Measurements from ENCODE around the gene STOM.

STOM gene

DNA sequence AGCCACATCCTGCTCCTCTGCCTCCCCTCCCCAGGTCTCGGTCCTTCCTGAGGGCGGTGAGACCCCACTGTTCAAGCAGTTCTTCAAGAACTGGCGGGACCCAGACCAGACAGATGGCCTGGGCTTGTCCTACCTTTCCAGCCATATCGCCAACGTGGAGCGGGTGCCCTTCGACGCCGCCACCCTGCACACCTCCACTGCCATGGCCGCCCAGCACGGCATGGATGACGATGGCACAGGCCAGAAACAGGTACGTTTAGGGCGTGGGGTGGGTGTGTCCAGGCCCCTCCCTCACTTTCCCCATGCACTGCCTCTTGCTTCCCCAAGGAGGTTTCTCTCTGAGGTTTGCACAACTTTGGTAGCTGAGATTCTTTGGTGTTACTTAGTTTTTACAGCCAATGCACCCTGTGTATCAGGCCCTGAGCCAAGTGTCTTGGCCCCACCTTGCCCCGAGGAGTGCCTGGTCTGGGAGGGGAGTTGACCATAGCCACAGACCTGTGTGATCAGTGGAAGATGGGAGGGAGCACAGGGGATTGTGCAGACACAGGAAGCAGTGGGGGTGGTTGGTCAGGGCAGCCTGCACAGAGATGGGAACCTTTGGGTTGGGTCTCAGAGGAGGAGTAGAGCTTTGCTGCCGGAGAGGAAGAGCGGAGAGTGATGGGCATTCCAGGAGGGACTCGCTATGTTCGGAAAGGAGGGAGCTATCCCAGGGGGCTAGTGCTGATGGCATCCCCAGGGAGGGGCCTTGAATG lies 51.2 kb downstream of the STOM start:
- WGBS, 2 experiments (ENCODE audit: insufficient coverage in 2 of 2), result 93 to 96% methylated on average over 16 to 17 of the region's 19 CpGs
- Histone ChIP-seq H3K4me3 (ENCODE audit: extremely low read depth, insufficient read depth, low read length, poor library complexity, severe bottlenecking) (no peak overlapping the region), H3K27ac (ENCODE audit: low read depth, low read length, severe bottlenecking) (no peak overlapping the region)

GRCh38 chr9:121317737-121318630 lies 52.1 kb downstream of the STOM start:
- no peaks in the 10 kb centered on the region for H3K9me3 ChIP-seq (ENCODE audit: control insufficient read depth, low read length)
- H3K27ac ChIP-seq (ENCODE audit: low read depth, low read length, severe bottlenecking), result no peak overlapping the region
- no peak overlapping the region for H3K4me3 ChIP-seq (ENCODE audit: extremely low read depth, insufficient read depth, low read length, poor library complexity, severe bottlenecking)
- no peaks in the 10 kb centered on the region for H3K4me1 ChIP-seq (ENCODE audit: control insufficient read depth, insufficient read depth, low read length, poor library complexity, severe bottlenecking)
- H3K36me3 ChIP-seq (ENCODE audit: control insufficient read depth, insufficient read depth, low read length), result peaks cover 78% of the 10 kb centered on the region
- WGBS, 2 experiments (ENCODE audit: insufficient coverage in 2 of 2), result 100% methylated on average over 1 to 2 of the region's 6 CpGs

More for the DNA sequence above, 51.2 kb downstream of the STOM start:
- Histone ChIP-seq H3K4me1 (ENCODE audit: control insufficient read depth, insufficient read depth, low read length, poor library complexity, severe bottlenecking) (no peaks in the 10 kb centered on the region), H3K36me3 (ENCODE audit: control insufficient read depth, insufficient read depth, low read length) (peaks cover 78% of the 10 kb centered on the region), H3K9me3 (ENCODE audit: control insufficient read depth, low read length) (no peaks in the 10 kb centered on the region)

GRCh38 chr9:121316852-121317373 lies 53.1 kb downstream of the STOM start:
- H3K9me3 ChIP-seq (ENCODE audit: control insufficient read depth, low read length), result no peaks in the 10 kb centered on the region
- 97% methylated on average over 9 to 11 of the region's 11 CpGs for WGBS, 2 experiments (ENCODE audit: insufficient coverage in 2 of 2)
- no peak overlapping the region for H3K4me3 ChIP-seq (ENCODE audit: extremely low read depth, insufficient read depth, low read length, poor library complexity, severe bottlenecking)
- H3K27ac ChIP-seq (ENCODE audit: low read depth, low read length, severe bottlenecking), result no peak overlapping the region
- no peaks in the 10 kb centered on the region for H3K4me1 ChIP-seq (ENCODE audit: control insufficient read depth, insufficient read depth, low read length, poor library complexity, severe bottlenecking)
- peaks cover 77% of the 10 kb centered on the region for H3K36me3 ChIP-seq (ENCODE audit: control insufficient read depth, insufficient read depth, low read length)

DNA sequence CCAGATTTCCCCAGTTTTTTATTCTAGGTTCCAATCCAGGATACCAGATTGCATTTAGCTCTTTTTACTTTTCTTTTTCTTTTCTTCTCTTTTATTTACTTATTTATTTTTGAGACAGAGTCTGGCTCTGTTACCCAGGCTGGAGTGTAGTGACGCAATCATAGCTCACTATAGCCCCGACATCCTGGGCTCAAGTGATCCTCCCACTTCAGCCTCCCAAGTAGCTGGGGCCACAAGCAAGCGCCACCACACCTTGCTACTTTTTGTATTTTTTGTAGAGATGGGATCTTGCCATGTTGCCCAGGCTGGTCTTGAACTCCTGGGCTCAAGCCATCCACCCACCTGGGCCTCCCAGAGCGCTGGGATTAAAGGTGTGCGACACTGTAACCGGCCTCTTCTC lies 53.7 kb downstream of the STOM start:
- Histone ChIP-seq H3K4me1 (ENCODE audit: control insufficient read depth, insufficient read depth, low read length, poor library complexity, severe bottlenecking) (no peaks in the 10 kb centered on the region), H3K4me3 (ENCODE audit: extremely low read depth, insufficient read depth, low read length, poor library complexity, severe bottlenecking) (no peak overlapping the region), H3K27ac (ENCODE audit: low read depth, low read length, severe bottlenecking) (no peak overlapping the region), H3K36me3 (ENCODE audit: control insufficient read depth, insufficient read depth, low read length) (peaks cover 79% of the 10 kb centered on the region), H3K9me3 (ENCODE audit: control insufficient read depth, low read length) (no peaks in the 10 kb centered on the region)
- 72 to 87% methylated on average over 3 of the region's 6 CpGs for WGBS, 2 experiments (ENCODE audit: insufficient coverage in 2 of 2)

DNA sequence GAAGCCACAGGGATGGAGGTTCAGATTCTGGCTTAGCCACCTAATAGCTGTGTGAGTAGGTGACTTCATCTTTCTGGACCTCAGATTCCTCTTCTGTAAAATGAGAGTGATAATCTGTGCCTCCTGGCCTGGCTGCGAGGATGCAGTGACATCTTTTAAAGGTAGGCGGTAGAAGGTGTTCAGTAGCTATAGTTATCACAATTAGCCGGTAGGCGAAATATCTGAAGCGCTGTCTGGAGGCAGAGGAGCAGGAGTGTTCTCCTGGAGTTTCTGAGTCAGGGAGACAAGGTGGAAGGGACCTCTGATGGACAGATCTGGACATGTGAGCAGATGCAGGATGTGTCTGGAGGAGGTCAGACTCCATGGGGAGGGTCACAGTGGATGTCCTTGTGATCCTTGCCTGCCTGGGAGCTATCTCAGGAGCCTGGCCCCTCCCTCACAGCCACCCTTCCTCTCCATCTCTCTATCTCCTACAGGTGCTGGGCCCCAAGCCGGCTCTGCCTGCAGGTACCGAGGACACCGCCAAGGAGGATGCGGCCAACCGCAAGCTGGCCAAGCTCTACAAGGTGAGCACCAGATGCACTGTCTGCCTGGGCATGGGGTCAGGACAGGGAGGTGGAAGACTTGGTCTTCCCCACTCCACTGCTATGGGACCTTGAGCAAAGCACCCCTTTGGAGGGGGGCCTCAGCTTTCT lies 56.4 kb downstream of the STOM start:
- no peak overlapping the region for H3K4me3 ChIP-seq (ENCODE audit: extremely low read depth, insufficient read depth, low read length, poor library complexity, severe bottlenecking)
- 90 to 100% methylated on average over 7 to 8 of the region's 10 CpGs for WGBS, 2 experiments (ENCODE audit: insufficient coverage in 2 of 2)
- no peaks in the 10 kb centered on the region for H3K4me1 ChIP-seq (ENCODE audit: control insufficient read depth, insufficient read depth, low read length, poor library complexity, severe bottlenecking)
- peaks cover 88% of the 10 kb centered on the region for H3K36me3 ChIP-seq (ENCODE audit: control insufficient read depth, insufficient read depth, low read length)
- H3K9me3 ChIP-seq (ENCODE audit: control insufficient read depth, low read length), result no peaks in the 10 kb centered on the region
- H3K27ac ChIP-seq (ENCODE audit: low read depth, low read length, severe bottlenecking), result no peak overlapping the region

DNA sequence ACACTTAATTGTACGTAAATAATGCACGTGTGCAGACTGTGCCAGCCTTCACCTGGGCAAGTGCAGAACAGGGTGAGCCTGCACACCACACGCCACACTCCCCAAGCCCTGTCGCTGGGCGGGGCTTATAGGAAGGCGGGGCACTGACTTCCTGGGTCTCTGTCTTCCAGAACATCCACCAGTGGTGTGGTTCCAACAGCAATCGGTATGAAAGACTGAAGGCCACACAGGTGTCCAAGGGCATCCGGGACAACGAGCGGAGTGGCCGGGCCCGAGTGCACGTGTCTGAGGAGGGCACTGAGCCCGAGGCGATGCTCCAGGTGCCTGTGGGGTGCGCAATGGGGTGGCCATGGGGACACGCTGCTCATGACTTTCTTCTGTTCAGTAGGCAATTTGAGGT lies 57.9 kb downstream of the STOM start:
- Histone ChIP-seq H3K9me3 (ENCODE audit: control insufficient read depth, low read length) (no peaks in the 10 kb centered on the region), H3K4me1 (ENCODE audit: control insufficient read depth, insufficient read depth, low read length, poor library complexity, severe bottlenecking) (no peaks in the 10 kb centered on the region), H3K4me3 (ENCODE audit: extremely low read depth, insufficient read depth, low read length, poor library complexity, severe bottlenecking) (no peak overlapping the region), H3K36me3 (ENCODE audit: control insufficient read depth, insufficient read depth, low read length) (peaks cover 84% of the 10 kb centered on the region), H3K27ac (ENCODE audit: low read depth, low read length, severe bottlenecking) (no peak overlapping the region)
- WGBS, 2 experiments (ENCODE audit: insufficient coverage in 2 of 2), result 94 to 97% methylated on average over 15 to 16 of the region's 17 CpGs

DNA sequence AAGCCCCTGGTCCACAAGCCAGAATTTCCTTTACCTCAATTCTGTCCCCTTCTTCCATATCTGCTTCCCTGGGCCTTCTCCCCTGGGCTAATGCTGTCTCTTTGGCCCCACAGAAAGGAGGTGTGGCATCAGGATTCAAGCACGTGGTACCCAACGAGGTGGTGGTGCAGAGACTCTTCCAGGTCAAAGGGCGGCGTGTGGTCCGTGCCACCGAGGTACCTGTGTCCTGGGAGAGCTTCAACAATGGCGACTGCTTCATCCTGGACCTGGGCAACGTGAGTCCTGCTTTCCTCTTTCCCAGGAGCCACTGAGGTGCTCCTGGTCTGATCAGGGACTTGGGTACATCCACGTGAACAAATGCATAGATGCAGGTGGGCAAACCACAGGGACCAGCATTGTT lies 59.5 kb downstream of the STOM start:
- Histone ChIP-seq H3K9me3 (ENCODE audit: control insufficient read depth, low read length) (no peaks in the 10 kb centered on the region), H3K36me3 (ENCODE audit: control insufficient read depth, insufficient read depth, low read length) (peaks cover 85% of the 10 kb centered on the region), H3K4me1 (ENCODE audit: control insufficient read depth, insufficient read depth, low read length, poor library complexity, severe bottlenecking) (no peaks in the 10 kb centered on the region), H3K27ac (ENCODE audit: low read depth, low read length, severe bottlenecking) (no peak overlapping the region), H3K4me3 (ENCODE audit: extremely low read depth, insufficient read depth, low read length, poor library complexity, severe bottlenecking) (no peak overlapping the region)
- 92 to 99% methylated on average over 9 of the region's 9 CpGs for WGBS, 2 experiments (ENCODE audit: insufficient coverage in 2 of 2)

GRCh38 chr9:121309833-121310425 lies 60.1 kb downstream of the STOM start:
- peaks cover 88% of the 10 kb centered on the region for H3K36me3 ChIP-seq (ENCODE audit: control insufficient read depth, insufficient read depth, low read length)
- H3K4me3 ChIP-seq (ENCODE audit: extremely low read depth, insufficient read depth, low read length, poor library complexity, severe bottlenecking), result no peak overlapping the region
- WGBS, 2 experiments (ENCODE audit: insufficient coverage in 2 of 2), result 86 to 91% methylated on average over 4 to 7 of the region's 7 CpGs
- no peaks in the 10 kb centered on the region for H3K9me3 ChIP-seq (ENCODE audit: control insufficient read depth, low read length)
- H3K27ac ChIP-seq (ENCODE audit: low read depth, low read length, severe bottlenecking), result no peak overlapping the region
- H3K4me1 ChIP-seq (ENCODE audit: control insufficient read depth, insufficient read depth, low read length, poor library complexity, severe bottlenecking), result no peaks in the 10 kb centered on the region

DNA sequence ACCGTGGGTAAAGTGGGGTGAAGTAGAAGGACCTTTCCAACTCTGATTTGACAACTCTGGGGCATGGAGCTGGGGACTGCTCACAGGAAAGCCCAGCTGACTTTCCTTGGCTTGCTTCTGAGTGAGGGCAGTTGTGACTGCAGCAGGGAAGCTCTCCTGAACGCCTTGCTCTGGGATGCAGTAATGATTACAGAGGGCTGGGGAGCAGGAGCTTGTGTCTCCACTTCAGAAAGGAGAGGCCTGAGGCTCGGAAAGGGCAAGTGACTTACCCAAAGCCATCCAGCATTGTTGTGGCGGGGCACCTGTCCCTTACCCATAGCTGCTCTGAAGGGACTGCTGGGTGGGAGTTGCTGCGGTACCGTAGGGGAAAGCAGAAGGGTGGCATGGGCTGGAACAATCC lies 60.9 kb downstream of the STOM start:
- 85 to 92% methylated on average over 4 of the region's 6 CpGs for WGBS, 2 experiments (ENCODE audit: insufficient coverage in 2 of 2)
- Histone ChIP-seq H3K27ac (ENCODE audit: low read depth, low read length, severe bottlenecking) (no peak overlapping the region), H3K4me1 (ENCODE audit: control insufficient read depth, insufficient read depth, low read length, poor library complexity, severe bottlenecking) (no peaks in the 10 kb centered on the region), H3K4me3 (ENCODE audit: extremely low read depth, insufficient read depth, low read length, poor library complexity, severe bottlenecking) (no peak overlapping the region), H3K36me3 (ENCODE audit: control insufficient read depth, insufficient read depth, low read length) (peaks cover 90% of the 10 kb centered on the region), H3K9me3 (ENCODE audit: control insufficient read depth, low read length) (no peaks in the 10 kb centered on the region)

GRCh38 chr9:121308765-121309164 lies 61.3 kb downstream of the STOM start:
- no peaks in the 10 kb centered on the region for H3K9me3 ChIP-seq (ENCODE audit: control insufficient read depth, low read length)
- H3K4me1 ChIP-seq (ENCODE audit: control insufficient read depth, insufficient read depth, low read length, poor library complexity, severe bottlenecking), result no peaks in the 10 kb centered on the region
- 97% methylated on average over 13 of the region's 13 CpGs for WGBS, 2 experiments (ENCODE audit: insufficient coverage in 2 of 2)
- peaks cover 90% of the 10 kb centered on the region for H3K36me3 ChIP-seq (ENCODE audit: control insufficient read depth, insufficient read depth, low read length)
- no peak overlapping the region for H3K27ac ChIP-seq (ENCODE audit: low read depth, low read length, severe bottlenecking)
- H3K4me3 ChIP-seq (ENCODE audit: extremely low read depth, insufficient read depth, low read length, poor library complexity, severe bottlenecking), result no peak overlapping the region

Measured in mesodermal cell (in vitro differentiated cells).